Heart left ventricle (tissue), 16 donors: ENCODE data around the gene CYTIP. TPM values are rescaled to one million over a fixed set of nuclear protein-coding genes. Genes with fewer than 3 reads are reported as not detected.
"Not testable (repeated sequence)": the region's sequence is repeated elsewhere in the genome, so short reads cannot be mapped to it uniquely, and the experiment has no call there.

Experiments
- ATAC-seq, 4 donors: fragments of 200-7000 bp; cut with Tn5 transposase; one replicate each; pipeline ENCODE4 v1.9.1; 2020 to 2022; ENCODE audit warnings: moderate library complexity in 4 of 4, mild to moderate bottlenecking in 3 of 4, moderate number of reproducible peaks in 1 of 4
- DNase-seq, 5 donors: peaks; one replicate each; pipeline ENCODE4 v3.0.0-alpha.2; 2020
- H3K27ac ChIP-seq, 12 donors: fragments of 200-600 bp; sonication (generic) in 4 of 12; one replicate each; pipeline versions ENCODE4 v1.5.0 to v1.8.0; 2016 to 2022; ENCODE audit warnings: mild to moderate bottlenecking in 2 of 12
- H3K27me3 ChIP-seq, 9 donors: fragments of 200-600 bp; sonication (generic) in 2 of 9; one replicate each; pipeline versions ENCODE4 v1.5.1 to v1.8.0; 2016 to 2022; ENCODE audit warnings: mild to moderate bottlenecking in 3 of 9
- H3K36me3 ChIP-seq, 9 donors: fragments of 200-600 bp; sonication (generic) in 2 of 9; one replicate each; pipeline versions ENCODE4 v1.5.0 to v1.8.0; 2018 to 2022; ENCODE audit warnings: mild to moderate bottlenecking in 2 of 9
- H3K4me1 ChIP-seq, 12 donors: fragments of 200-600 bp; sonication (generic) in 4 of 12; one replicate each; pipeline versions ENCODE4 v1.5.0 to v1.8.0; 2016 to 2022; ENCODE audit warnings: mild to moderate bottlenecking in 3 of 12
- H3K4me3 ChIP-seq, 12 donors: fragments of 200-600 bp; sonication (generic) in 4 of 12; one replicate each; pipeline versions ENCODE4 v1.5.0 to v1.8.0; 2017 to 2022; ENCODE audit warnings: mild to moderate bottlenecking in 9 of 12, moderate library complexity in 4 of 12
- H3K9me3 ChIP-seq, 12 donors: fragments of 200-600 bp; sonication (generic) in 4 of 12; one replicate each; pipeline versions ENCODE4 v1.5.0 to v1.8.0; 2016 to 2022; ENCODE audit warnings: mild to moderate bottlenecking in 1 of 12
- POLR2A ChIP-seq, 2 donors: fragments of 450-650 bp; IDR thresholded peaks; one replicate each; pipeline ENCODE4 v1.6.1; 2017; ENCODE audit warnings: antibody characterized with exemption in 2 of 2, mild to moderate bottlenecking in 2 of 2, moderate library complexity in 2 of 2
- WGBS, 4 donors: extraction: QIAGEN DNeasy Blood & Tissue Kit in 2 of 4; methylation state at CpG; one replicate each; pipeline versions ENCODE4 v1.1.5 to v1.1.7; 2013 to 2018; 5-methylcytosine and 5-hydroxymethylcytosine counted together
- intact Hi-C, 10 donors: fragments of 100-400 bp; cut with DNase I; formaldehyde crosslinking; loops; one replicate each; pipeline versions ENCODE4 v1.11.1 to v1.14.2; 2022
- polyA plus RNA-seq, 2 donors: library from polyadenylated mRNA; stranded (reverse); fragments of 200-250 nt; gene quantifications; one replicate each; pipeline ENCODE4 v1.2.3, GENCODE V29; 2013
- total RNA-seq, 9 donors: library from RNA; depleted of rRNA in 2 of 9; stranded (reverse); fragments of >200 nt in 2 of 9; fragmentation: NEBNext Ultra II Directional in 3 of 9; extraction: Animal tissue kit (Norgen Biotek cat#: 25700) in 3 of 9; gene quantifications; one replicate each; pipeline versions ENCODE4 v1.1.0 to v1.2.4, GENCODE V29; 2016 to 2023
- TF ChIP-seq, protein P1 (sequence below), 12 donors: fragments of 200-600 bp; sonication (generic) in 4 of 12; IDR thresholded peaks; one replicate each; pipeline versions ENCODE4 v1.5.0 to v1.8.0; 2018 to 2022; ENCODE audit warnings: antibody characterized with exemption in 12 of 12, mild to moderate bottlenecking in 5 of 12
- donor health status: ischemic (EF 13 %, LVEDD 7.1; RV severe dilation, severe dysfunction).
- donor health status: healthy with polysubstance abuse.
- donor health status: DM: no; HTN: yes; CAD: no.
- donor health status: DM: no; HTN: no; CAD: no.
- donor health status: ischemic (EF 25% LVEDD 6.9; RV normal size, moderate dysfunction).
- donor health status: ischemic (EF 25% LVEDD 5.7; RV mildly dilated, moderate dysfunction).
- donor health status: healthy.
- donor health status: DM: yes; HTN: yes; CAD: no.
- donor health status: ischemic (EF 35%, LVEDD 5.7; RV mildly dilated, moderate dysfunction).
- donor health status: nonischemic (EF 11% LVEDD 7.7; RV severe dilation, severe dysfunction).
- donor health status: DM: yes; HTN: yes; CAD: no.
- donor health status: PGD.
- donor health status: ischemic (EF 29% LVEDD 5.4; RV normal size, mild dysfunction).
- donor health status: nonischemic (EF 23%, LVEDD 6.1; RV moderate dilation, normal function).

The CYTIP gene
- total and polyA plus RNA-seq, 11 donors, result 0.38 to 12.0 (median 1.4) TPM

DNA sequence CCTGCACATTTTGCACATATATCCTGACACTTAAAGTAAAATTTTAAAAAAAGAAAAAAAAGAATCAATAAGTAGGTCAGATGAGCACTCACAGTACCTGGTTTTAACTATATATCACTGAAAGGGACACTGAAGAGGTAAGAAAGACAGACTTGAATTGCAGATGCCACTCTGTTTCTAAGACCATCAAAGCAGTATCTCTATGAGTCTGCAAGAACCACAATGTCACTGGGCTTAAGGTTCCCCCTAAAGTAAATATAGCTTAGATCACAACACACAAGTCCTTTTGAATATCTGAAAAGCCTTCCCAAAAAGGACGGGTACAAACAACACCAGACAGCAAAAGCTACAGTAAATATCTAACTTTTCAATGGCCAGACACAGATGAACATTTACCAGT lies 57.6 kb downstream of the CYTIP start:
- no peak for TF ChIP-seq POLR2A (IDR thresholded peaks at IDR 0.05)
- TF ChIP-seq, protein P1, sequence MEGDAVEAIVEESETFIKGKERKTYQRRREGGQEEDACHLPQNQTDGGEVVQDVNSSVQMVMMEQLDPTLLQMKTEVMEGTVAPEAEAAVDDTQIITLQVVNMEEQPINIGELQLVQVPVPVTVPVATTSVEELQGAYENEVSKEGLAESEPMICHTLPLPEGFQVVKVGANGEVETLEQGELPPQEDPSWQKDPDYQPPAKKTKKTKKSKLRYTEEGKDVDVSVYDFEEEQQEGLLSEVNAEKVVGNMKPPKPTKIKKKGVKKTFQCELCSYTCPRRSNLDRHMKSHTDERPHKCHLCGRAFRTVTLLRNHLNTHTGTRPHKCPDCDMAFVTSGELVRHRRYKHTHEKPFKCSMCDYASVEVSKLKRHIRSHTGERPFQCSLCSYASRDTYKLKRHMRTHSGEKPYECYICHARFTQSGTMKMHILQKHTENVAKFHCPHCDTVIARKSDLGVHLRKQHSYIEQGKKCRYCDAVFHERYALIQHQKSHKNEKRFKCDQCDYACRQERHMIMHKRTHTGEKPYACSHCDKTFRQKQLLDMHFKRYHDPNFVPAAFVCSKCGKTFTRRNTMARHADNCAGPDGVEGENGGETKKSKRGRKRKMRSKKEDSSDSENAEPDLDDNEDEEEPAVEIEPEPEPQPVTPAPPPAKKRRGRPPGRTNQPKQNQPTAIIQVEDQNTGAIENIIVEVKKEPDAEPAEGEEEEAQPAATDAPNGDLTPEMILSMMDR (IDR thresholded peaks at IDR 0.05), result no peak
- ATAC-seq, result no peak
- WGBS, 4 donors, result 58 to 71% (median 65%) methylated on average over 1 of the region's 1 CpG

GRCh38 chr2:157377861-157378260 lies 66.0 kb downstream of the CYTIP start:
- intact Hi-C loops, result no loop called here
- Histone ChIP-seq H3K4me3 (no peak overlapping the region), H3K27me3 (no peaks in the 10 kb centered on the region), H3K27ac (no peak overlapping the region), H3K36me3 (no peaks in the 10 kb centered on the region), H3K9me3 (peaks cover 0 to 21% (median 9%) of the 10 kb centered on the region in 12 donors), H3K4me1 (peaks cover 0 to 4% (median 0%) of the 10 kb centered on the region in 12 donors)
- DNase-seq (no peak), ATAC-seq (no peak)
- WGBS, 4 donors, result 73 to 91% (median 86%) methylated on average over 2 of the region's 2 CpGs
- TF ChIP-seq, protein P1 (IDR thresholded peaks at IDR 0.05), result no peak
- no peak for TF ChIP-seq POLR2A (IDR thresholded peaks at IDR 0.05)

More for the DNA sequence above, 57.6 kb downstream of the CYTIP start:
- intact Hi-C loops, result no loop called here
- Histone ChIP-seq H3K27ac (no peak overlapping the region), H3K4me3 (no peak overlapping the region), H3K36me3 (no peaks in the 10 kb centered on the region), H3K9me3 (peaks cover 0 to 16% (median 0%) of the 10 kb centered on the region in 12 donors), H3K27me3 (no peaks in the 10 kb centered on the region), H3K4me1 (no peaks in the 10 kb centered on the region)
- DNase-seq, result no peak

DNA sequence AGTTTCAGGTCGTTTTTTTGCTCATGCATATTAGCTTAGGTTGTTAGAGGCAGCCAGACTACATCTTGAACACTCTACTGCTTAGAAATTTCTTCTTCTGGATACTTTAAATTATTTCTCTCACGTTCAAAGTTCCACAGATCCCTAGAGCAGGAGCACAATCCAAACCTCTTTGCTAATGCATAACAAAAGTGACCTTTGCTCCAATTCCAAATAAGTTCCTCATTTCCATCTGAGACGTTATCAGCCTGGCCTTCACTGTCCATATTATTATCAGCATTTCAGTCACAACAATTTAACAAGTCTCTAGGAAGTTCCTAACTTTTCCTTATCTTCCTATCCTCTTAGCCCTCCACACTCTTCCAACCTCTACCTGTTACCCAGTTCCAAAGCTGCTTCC lies 67.8 kb downstream of the CYTIP start:
- TF ChIP-seq, protein P1 (IDR thresholded peaks at IDR 0.05), result no peak
- no peak for TF ChIP-seq POLR2A (IDR thresholded peaks at IDR 0.05)
- H3K4me1 ChIP-seq, result peaks cover 0 to 4% (median 0%) of the 10 kb centered on the region in 12 donors
- no peaks in the 10 kb centered on the region for H3K27me3 ChIP-seq
- 26 to 37% (median 31%) methylated on average over 3 of the region's 3 CpGs for WGBS, 4 donors
- DNase-seq (no peak), ATAC-seq (no peak)
- peaks cover 0 to 21% (median 9%) of the 10 kb centered on the region in 12 donors for H3K9me3 ChIP-seq
- no peaks in the 10 kb centered on the region for H3K36me3 ChIP-seq
- H3K27ac ChIP-seq, result no peak overlapping the region
- H3K4me3 ChIP-seq, result no peak overlapping the region
- intact Hi-C loops, result no loop called here

DNA sequence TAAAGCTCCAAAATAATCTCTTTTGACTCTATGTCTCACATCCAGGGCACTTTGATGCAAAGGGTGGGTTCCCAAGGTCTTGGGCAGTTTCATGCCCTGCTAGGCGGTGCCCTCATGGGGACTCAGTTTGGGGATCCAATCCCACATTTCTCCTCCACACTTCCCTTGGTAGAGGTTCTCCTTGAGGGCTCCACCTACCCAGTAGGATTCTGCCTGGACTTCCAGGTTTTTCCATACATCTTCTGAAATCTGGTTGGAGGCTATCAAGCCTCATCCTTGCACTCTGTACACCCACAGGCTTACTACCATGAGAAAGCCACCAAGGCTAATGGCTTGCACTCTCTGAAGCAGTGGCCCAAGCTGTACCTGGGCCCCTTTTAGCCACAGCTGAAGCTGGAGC lies 68.5 kb downstream of the CYTIP start:
- no peak for DNase-seq
- no peak for ATAC-seq
- H3K4me3 ChIP-seq, result no peak overlapping the region

DNA sequence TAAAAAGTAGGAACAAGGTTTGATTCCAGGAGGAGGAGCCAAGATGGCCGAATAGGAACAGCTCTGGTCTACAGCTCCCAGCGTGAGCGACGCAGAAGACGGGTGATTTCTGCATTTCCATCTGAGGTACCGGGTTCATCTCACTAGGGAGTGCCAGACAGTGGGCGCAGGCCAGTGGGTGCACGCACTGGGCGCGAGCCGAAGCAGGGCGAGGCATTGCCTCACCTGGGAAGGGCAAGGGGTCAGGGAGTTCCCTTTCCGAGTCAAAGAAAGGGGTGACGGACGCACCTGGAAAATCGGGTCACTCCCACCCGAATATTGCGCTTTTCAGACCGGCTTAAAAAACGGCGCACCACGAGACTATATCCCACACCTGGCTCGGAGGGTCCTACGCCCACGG lies 75.4 kb downstream of the CYTIP start:
- DNase-seq, H3K4me3 ChIP-seq, H3K4me1 ChIP-seq, H3K27me3 ChIP-seq, H3K9me3 ChIP-seq, intact Hi-C loops, H3K27ac ChIP-seq, ATAC-seq, H3K36me3 ChIP-seq: not testable (repeated sequence)
- 94 to 97% (median 96%) methylated on average over 15 to 20 of the region's 25 CpGs for WGBS, 4 donors

More for the DNA sequence above, 68.5 kb downstream of the CYTIP start:
- Histone ChIP-seq H3K27ac (no peak overlapping the region), H3K9me3 (peaks cover 0 to 21% (median 9%) of the 10 kb centered on the region in 12 donors), H3K27me3 (no peaks in the 10 kb centered on the region), H3K36me3 (no peaks in the 10 kb centered on the region), H3K4me1 (peaks cover 0 to 4% (median 0%) of the 10 kb centered on the region in 12 donors)
- WGBS, 4 donors, result 83 to 94% (median 88%) methylated on average over 1 of the region's 1 CpG
- no peak for TF ChIP-seq POLR2A (IDR thresholded peaks at IDR 0.05)
- TF ChIP-seq, protein P1 (IDR thresholded peaks at IDR 0.05), result no peak
- intact Hi-C loops, result no loop called here
